Measurements from ENCODE around the gene MAPK13. TPM values are rescaled to one million over a fixed set of nuclear protein-coding genes. Genes with fewer than 3 reads are reported as not detected.

MAPK13 gene
- total RNA-seq, 6 experiments from 2014 or later: 2.2 to 5.0 (median 3.0) TPM

DNA sequence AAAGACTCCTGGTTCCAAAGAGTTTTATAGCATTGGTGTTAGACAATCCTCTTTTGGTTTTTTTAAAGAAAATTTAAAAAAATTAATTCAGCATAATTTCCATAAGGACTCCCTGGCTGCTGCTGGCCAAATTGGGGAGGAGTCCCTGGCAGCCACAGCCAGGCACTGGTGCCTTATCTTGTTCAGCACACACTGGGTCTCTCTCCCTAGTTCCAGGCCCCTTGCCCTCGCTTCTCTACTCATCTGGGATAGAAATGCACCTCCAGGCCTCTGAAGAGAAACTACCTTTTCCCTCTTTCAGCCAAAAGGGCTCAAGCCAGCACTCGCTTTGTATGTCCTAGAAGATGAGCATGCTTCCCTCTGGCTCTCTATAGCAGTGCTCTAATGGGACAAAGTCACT lies 13.4 kb upstream of the MAPK13 start:
- H3K4me1 ChIP-seq: peaks cover 0 to 15% (median 4%) of the 10 kb centered on the region in 4 donors
- peaks cover 0 to 10% (median 0%) of the 10 kb centered on the region in 4 donors for H3K36me3 ChIP-seq
- ATAC-seq (no peak), DNase-seq (peak in 1 of 3 donors; percentile 33)
- H3K4me3 ChIP-seq: no peak overlapping the region
- no peak overlapping the region for H3K27ac ChIP-seq
- 100% methylated on average over 2 of the region's 2 CpGs for WGBS (ENCODE audit: insufficient coverage, low coverage, low lambda C conversion rate, missing lambda C conversion rate)
- TF ChIP-seq, protein P1, sequence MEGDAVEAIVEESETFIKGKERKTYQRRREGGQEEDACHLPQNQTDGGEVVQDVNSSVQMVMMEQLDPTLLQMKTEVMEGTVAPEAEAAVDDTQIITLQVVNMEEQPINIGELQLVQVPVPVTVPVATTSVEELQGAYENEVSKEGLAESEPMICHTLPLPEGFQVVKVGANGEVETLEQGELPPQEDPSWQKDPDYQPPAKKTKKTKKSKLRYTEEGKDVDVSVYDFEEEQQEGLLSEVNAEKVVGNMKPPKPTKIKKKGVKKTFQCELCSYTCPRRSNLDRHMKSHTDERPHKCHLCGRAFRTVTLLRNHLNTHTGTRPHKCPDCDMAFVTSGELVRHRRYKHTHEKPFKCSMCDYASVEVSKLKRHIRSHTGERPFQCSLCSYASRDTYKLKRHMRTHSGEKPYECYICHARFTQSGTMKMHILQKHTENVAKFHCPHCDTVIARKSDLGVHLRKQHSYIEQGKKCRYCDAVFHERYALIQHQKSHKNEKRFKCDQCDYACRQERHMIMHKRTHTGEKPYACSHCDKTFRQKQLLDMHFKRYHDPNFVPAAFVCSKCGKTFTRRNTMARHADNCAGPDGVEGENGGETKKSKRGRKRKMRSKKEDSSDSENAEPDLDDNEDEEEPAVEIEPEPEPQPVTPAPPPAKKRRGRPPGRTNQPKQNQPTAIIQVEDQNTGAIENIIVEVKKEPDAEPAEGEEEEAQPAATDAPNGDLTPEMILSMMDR (IDR thresholded peaks at IDR 0.05): no peak
- TF ChIP-seq POLR2A (IDR thresholded peaks at IDR 0.05): no peak
- intact Hi-C loops (cut with DNase I): no loop called here
- H3K27me3 ChIP-seq: no peaks in the 10 kb centered on the region
- no peaks in the 10 kb centered on the region for H3K9me3 ChIP-seq

DNA sequence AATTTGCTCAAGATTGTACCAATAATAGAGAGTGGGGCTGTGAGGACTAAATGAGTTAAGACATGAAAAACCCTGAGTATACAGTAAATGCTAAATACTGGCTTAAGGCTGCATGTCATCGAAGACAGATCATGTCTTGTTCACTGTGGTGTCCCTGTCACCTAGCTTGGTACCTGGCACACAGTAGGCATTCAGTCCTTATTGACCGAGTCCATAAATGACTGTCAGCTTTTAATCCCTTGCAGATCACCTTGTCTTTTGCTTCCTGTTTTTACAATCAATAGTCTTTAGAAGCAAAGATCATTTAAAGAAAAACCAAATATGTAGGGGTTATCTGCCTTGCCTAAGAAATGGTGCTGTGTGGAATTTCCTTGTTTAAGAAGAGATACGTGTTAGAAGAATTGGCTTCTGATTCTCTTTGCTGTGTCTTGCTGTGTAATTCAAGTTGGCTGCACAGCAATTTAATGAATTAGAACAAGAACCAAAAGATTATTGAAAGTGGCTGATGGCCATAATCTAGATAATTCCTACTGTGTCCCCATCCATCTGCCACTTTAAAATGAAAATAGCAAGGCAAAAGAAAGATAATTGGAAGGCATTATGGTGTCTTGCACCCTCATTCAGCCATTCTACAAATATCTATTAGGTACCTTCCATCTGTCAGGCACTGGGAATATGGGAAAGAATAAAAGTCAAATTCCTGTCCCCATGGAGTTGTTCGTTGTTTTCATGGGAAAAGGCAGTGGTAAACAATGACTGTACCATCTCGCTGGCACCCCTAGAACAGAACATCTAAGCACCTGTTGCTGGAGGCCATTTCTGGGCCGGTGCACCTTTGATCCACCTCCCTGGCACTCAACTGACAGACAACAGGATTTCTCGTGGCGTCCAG lies 12.4 kb upstream of the MAPK13 start:
- intact Hi-C loops (cut with DNase I): no loop called here
- no peak for ATAC-seq
- no peak for TF ChIP-seq POLR2A (IDR thresholded peaks at IDR 0.05)
- TF ChIP-seq, protein P1 (IDR thresholded peaks at IDR 0.05): no peak
- Histone ChIP-seq H3K36me3 (peaks cover 0 to 10% (median 0%) of the 10 kb centered on the region in 4 donors), H3K27ac (peak overlapping the region in 1 of 3 donors; percentile 25), H3K27me3 (no peaks in the 10 kb centered on the region), H3K4me3 (no peak overlapping the region), H3K4me1 (peaks cover 0 to 22% (median 8%) of the 10 kb centered on the region in 4 donors), H3K9me3 (no peaks in the 10 kb centered on the region)
- no peak for DNase-seq
- WGBS (ENCODE audit: insufficient coverage, low coverage, low lambda C conversion rate, missing lambda C conversion rate): 87% methylated on average over 4 of the region's 8 CpGs

DNA sequence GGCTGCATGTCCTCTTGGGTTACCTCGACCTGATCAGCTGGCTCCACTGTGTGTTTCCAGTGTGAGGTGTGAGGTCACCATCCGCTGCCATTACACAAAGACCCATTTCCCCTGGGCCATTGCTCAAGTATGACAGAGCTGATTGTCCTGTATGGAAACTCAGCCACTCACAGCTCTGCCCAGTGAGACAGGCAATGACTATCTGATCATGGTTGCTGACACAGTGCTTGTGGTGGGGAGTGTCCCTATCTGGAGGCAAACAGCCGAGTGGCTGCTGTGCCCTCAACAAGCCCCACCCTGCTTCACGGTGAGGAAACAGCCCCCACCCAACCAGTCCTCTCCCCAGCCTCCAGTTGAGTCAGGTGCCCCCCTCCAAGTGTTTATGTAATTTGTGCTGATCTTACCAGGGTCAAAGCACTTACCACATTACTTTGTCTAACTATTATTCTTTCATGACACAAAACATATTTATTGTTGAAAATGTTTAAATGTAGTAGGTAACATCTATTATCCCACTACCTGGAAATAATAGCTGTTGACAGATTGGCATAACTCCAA lies 11.7 kb upstream of the MAPK13 start:
- WGBS (ENCODE audit: insufficient coverage, low coverage, low lambda C conversion rate, missing lambda C conversion rate): 0% methylated on average over 1 of the region's 4 CpGs
- Histone ChIP-seq H3K4me1 (peaks cover 0 to 27% (median 8%) of the 10 kb centered on the region in 4 donors), H3K36me3 (peaks cover 0 to 10% (median 0%) of the 10 kb centered on the region in 4 donors), H3K9me3 (no peaks in the 10 kb centered on the region), H3K4me3 (no peak overlapping the region), H3K27me3 (no peaks in the 10 kb centered on the region), H3K27ac (peak overlapping the region in 1 of 3 donors; percentile 25)
- intact Hi-C loops (cut with DNase I): no loop called here
- ATAC-seq: peak; percentile 2 to 27 (median 13)
- TF ChIP-seq, protein P1 (IDR thresholded peaks at IDR 0.05): no peak
- TF ChIP-seq POLR2A (IDR thresholded peaks at IDR 0.05): no peak
- DNase-seq: peak in 2 of 3 donors; percentile 49 to 51

DNA sequence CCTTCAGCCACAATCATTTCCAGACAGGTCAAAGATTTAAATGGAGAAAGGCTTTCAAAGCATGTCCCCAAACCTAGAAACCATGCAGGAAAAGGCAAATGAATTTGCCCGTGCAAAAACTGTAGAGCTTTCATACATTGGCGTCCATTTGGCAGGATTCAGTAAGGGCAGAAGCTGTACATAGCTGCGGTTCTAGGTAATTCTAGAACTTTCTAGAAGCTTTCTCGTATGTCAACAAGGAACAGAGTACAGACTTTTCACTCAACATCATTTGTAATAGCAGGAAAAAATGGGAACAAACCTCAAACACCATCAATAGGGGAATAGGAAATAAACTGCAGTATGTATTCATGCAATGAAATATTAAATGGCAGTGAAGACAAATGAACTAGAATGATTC lies 11.1 kb upstream of the MAPK13 start:
- Histone ChIP-seq H3K9me3 (no peaks in the 10 kb centered on the region), H3K4me3 (no peak overlapping the region), H3K36me3 (peaks cover 0 to 10% (median 0%) of the 10 kb centered on the region in 4 donors), H3K27ac (peak overlapping the region in 1 of 3 donors; percentile 25), H3K27me3 (no peaks in the 10 kb centered on the region), H3K4me1 (peaks cover 0 to 31% (median 8%) of the 10 kb centered on the region in 4 donors)
- TF ChIP-seq POLR2A (IDR thresholded peaks at IDR 0.05): no peak
- TF ChIP-seq, protein P1 (IDR thresholded peaks at IDR 0.05): no peak
- intact Hi-C loops (cut with DNase I): no loop called here
- ATAC-seq (no peak), DNase-seq (no peak)
- WGBS (ENCODE audit: insufficient coverage, low coverage, low lambda C conversion rate, missing lambda C conversion rate): 67% methylated on average over 4 of the region's 4 CpGs
